Neural progenitor cell (in vitro differentiated cells): ENCODE results near the gene KLHL25.

Source experiments
- EZH2 ChIP-seq: fragments of 200-600 bp; sonication (generic); IDR thresholded peaks from 2 replicates; pipeline ENCODE4 v1.6.1; 2017; ENCODE audit warnings: antibody characterized with exemption, mild to moderate bottlenecking, moderate library complexity
- EZH2phosphoT487 ChIP-seq: fragments of 200-600 bp; sonication (generic); IDR thresholded peaks from 2 replicates; pipeline ENCODE4 v1.6.1; 2017; ENCODE audit warnings: antibody characterized with exemption
- TF ChIP-seq, protein P1 (sequence below): fragments of 200-600 bp; sonication (generic); IDR thresholded peaks from 2 replicates; pipeline ENCODE4 v1.5.1; 2017; ENCODE audit warnings: antibody characterized with exemption, mild to moderate bottlenecking

DNA sequence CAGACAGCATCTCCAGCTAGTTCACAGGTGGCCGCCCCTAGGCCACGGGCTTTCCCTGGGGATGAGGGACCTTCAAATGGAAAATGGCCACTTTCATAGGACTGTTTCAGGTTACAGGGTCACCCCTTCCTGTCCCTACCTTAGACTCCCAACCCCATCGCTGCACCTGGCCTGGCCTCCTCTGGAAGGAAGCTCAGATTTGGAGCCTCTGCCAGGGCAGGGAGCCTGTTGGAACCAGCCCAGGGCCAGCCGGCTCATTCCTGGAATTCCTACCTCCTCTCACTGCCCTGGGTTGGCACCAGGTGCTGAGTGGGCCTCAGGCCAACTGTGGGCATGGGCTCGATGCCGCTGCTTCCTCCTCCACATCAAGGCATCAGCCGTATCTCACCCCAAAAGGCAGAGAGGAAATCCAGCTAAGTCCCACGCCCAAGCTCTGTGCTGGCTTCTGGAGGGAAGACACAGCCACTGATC, 42.2 kb downstream of the KLHL25 start:
- TF ChIP-seq, protein P1, sequence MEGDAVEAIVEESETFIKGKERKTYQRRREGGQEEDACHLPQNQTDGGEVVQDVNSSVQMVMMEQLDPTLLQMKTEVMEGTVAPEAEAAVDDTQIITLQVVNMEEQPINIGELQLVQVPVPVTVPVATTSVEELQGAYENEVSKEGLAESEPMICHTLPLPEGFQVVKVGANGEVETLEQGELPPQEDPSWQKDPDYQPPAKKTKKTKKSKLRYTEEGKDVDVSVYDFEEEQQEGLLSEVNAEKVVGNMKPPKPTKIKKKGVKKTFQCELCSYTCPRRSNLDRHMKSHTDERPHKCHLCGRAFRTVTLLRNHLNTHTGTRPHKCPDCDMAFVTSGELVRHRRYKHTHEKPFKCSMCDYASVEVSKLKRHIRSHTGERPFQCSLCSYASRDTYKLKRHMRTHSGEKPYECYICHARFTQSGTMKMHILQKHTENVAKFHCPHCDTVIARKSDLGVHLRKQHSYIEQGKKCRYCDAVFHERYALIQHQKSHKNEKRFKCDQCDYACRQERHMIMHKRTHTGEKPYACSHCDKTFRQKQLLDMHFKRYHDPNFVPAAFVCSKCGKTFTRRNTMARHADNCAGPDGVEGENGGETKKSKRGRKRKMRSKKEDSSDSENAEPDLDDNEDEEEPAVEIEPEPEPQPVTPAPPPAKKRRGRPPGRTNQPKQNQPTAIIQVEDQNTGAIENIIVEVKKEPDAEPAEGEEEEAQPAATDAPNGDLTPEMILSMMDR, result no peak
- no peak for TF ChIP-seq EZH2
- no peak for TF ChIP-seq EZH2phosphoT487
